ENCODE results near the gene SOCS2.

Gene SOCS2

GRCh38 chr12:93595351-93595750 is 22.9 kb downstream of the SOCS2 start:
- Histone ChIP-seq H4K8ac (ENCODE audit: low read depth, low read length) (no peak overlapping the region), H3K9ac (ENCODE audit: low read length) (no peak overlapping the region), H3K14ac (ENCODE audit: low read length) (no peak overlapping the region), H3K18ac (ENCODE audit: low read length) (no peak overlapping the region), H3K23ac (ENCODE audit: low read length) (no peak overlapping the region), H3K4ac (ENCODE audit: low read depth, low read length) (no peak overlapping the region), H3K79me2 (ENCODE audit: control insufficient read depth, insufficient read depth, low read length, poor library complexity) (no peaks in the 10 kb centered on the region), H2BK5ac (ENCODE audit: low read depth, low read length, poor library complexity) (no peak overlapping the region), H4K91ac (ENCODE audit: low read depth, low read length) (no peak overlapping the region), H3K4me3 (ENCODE audit: low read depth, low read length) (no peak overlapping the region), H3K4me2 (ENCODE audit: low read length) (no peak overlapping the region), H3K4me1 (ENCODE audit: control insufficient read depth in 1 of 2, insufficient read depth in 2 of 2, low read length in 2 of 2) (no peaks in the 10 kb centered on the region), H3K79me1 (ENCODE audit: low read length) (no peaks in the 10 kb centered on the region), H2AK5ac (ENCODE audit: low read length) (no peak overlapping the region), H3K36me3 (ENCODE audit: control insufficient read depth in 1 of 2, insufficient read depth in 2 of 2, low read length in 2 of 2) (no peaks in the 10 kb centered on the region), H3K27me3 (ENCODE audit: insufficient read depth, low read length) (no peaks in the 10 kb centered on the region), H2BK12ac (ENCODE audit: low read length) (no peak overlapping the region), H4K12ac (ENCODE audit: low read depth, low read length) (no peak overlapping the region), H3K9me3 (ENCODE audit: insufficient read depth, low read depth, low read length) (no peaks in the 10 kb centered on the region), H2BK120ac (ENCODE audit: insufficient read depth, low read length, poor library complexity) (no peak overlapping the region), H3K27ac (ENCODE audit: low read depth, low read length) (no peak overlapping the region), H2AFZ (ENCODE audit: insufficient read depth, low read length, poor library complexity) (no peak overlapping the region)
- no peak for DNase-seq
- no CpG with 5 or more reads among the region's 3 CpGs for WGBS (ENCODE audit: extremely low coverage, insufficient coverage, insufficient read length)

DNA sequence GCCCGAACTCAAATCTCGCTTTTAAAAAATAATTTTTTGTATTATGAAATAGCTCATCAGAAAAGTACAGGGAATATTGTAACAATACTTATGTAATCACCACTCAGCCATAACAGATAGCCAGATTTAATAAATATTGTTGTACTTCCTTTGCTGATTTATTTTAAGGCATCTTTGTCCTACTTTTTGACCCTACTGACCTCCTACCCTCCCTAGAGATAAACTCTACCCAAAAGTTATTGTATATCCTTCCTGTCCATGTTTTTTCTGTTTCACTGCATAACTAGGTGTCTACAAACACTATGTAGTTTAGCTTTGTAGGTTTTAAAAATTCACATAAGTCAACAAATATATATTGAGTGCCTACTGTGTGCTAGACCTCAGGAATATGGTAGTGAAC is 25.1 kb downstream of the SOCS2 start:
- no peak overlapping the region for H4K8ac ChIP-seq (ENCODE audit: low read depth, low read length)
- H2AFZ ChIP-seq (ENCODE audit: insufficient read depth, low read length, poor library complexity) = no peak overlapping the region
- no peak overlapping the region for H3K23ac ChIP-seq (ENCODE audit: low read length)
- no peak overlapping the region for H3K4me2 ChIP-seq (ENCODE audit: low read length)
- H3K36me3 ChIP-seq (ENCODE audit: control insufficient read depth in 1 of 2, insufficient read depth in 2 of 2, low read length in 2 of 2) = no peaks in the 10 kb centered on the region
- H3K9me3 ChIP-seq (ENCODE audit: insufficient read depth, low read depth, low read length) = no peaks in the 10 kb centered on the region
- H3K79me1 ChIP-seq (ENCODE audit: low read length) = no peaks in the 10 kb centered on the region
- no peaks in the 10 kb centered on the region for H3K79me2 ChIP-seq (ENCODE audit: control insufficient read depth, insufficient read depth, low read length, poor library complexity)
- H2AK5ac ChIP-seq (ENCODE audit: low read length) = no peak overlapping the region
- H3K4ac ChIP-seq (ENCODE audit: low read depth, low read length) = no peak overlapping the region
- H2BK12ac ChIP-seq (ENCODE audit: low read length) = no peak overlapping the region
- WGBS (ENCODE audit: extremely low coverage, insufficient coverage, insufficient read length) = no CpG with 5 or more reads among the region's 2 CpGs
- H3K9ac ChIP-seq (ENCODE audit: low read length) = no peak overlapping the region
- H2BK5ac ChIP-seq (ENCODE audit: low read depth, low read length, poor library complexity) = no peak overlapping the region
- no peak overlapping the region for H3K18ac ChIP-seq (ENCODE audit: low read length)
- no peak overlapping the region for H3K27ac ChIP-seq (ENCODE audit: low read depth, low read length)
- H2BK120ac ChIP-seq (ENCODE audit: insufficient read depth, low read length, poor library complexity) = no peak overlapping the region
- no peak overlapping the region for H3K14ac ChIP-seq (ENCODE audit: low read length)
- DNase-seq = no peak
- H4K12ac ChIP-seq (ENCODE audit: low read depth, low read length) = no peak overlapping the region
- no peaks in the 10 kb centered on the region for H3K4me1 ChIP-seq (ENCODE audit: control insufficient read depth in 1 of 2, insufficient read depth in 2 of 2, low read length in 2 of 2)
- H3K4me3 ChIP-seq (ENCODE audit: low read depth, low read length) = no peak overlapping the region
- no peaks in the 10 kb centered on the region for H3K27me3 ChIP-seq (ENCODE audit: insufficient read depth, low read length)
- H4K91ac ChIP-seq (ENCODE audit: low read depth, low read length) = no peak overlapping the region

GRCh38 chr12:93599192-93599591 is 26.7 kb downstream of the SOCS2 start:
- DNase-seq = no peak
- Histone ChIP-seq H4K12ac (ENCODE audit: low read depth, low read length) (no peak overlapping the region), H3K27me3 (ENCODE audit: insufficient read depth, low read length) (no peaks in the 10 kb centered on the region), H3K14ac (ENCODE audit: low read length) (no peak overlapping the region), H4K91ac (ENCODE audit: low read depth, low read length) (no peak overlapping the region), H3K9me3 (ENCODE audit: insufficient read depth, low read depth, low read length) (no peaks in the 10 kb centered on the region), H3K4me1 (ENCODE audit: control insufficient read depth in 1 of 2, insufficient read depth in 2 of 2, low read length in 2 of 2) (no peaks in the 10 kb centered on the region), H2AK5ac (ENCODE audit: low read length) (no peak overlapping the region), H3K27ac (ENCODE audit: low read depth, low read length) (no peak overlapping the region), H3K4me3 (ENCODE audit: low read depth, low read length) (no peak overlapping the region), H4K8ac (ENCODE audit: low read depth, low read length) (no peak overlapping the region), H3K79me1 (ENCODE audit: low read length) (no peaks in the 10 kb centered on the region), H3K9ac (ENCODE audit: low read length) (no peak overlapping the region), H2AFZ (ENCODE audit: insufficient read depth, low read length, poor library complexity) (no peak overlapping the region), H2BK5ac (ENCODE audit: low read depth, low read length, poor library complexity) (no peak overlapping the region), H3K4ac (ENCODE audit: low read depth, low read length) (no peak overlapping the region), H3K36me3 (ENCODE audit: control insufficient read depth in 1 of 2, insufficient read depth in 2 of 2, low read length in 2 of 2) (no peaks in the 10 kb centered on the region), H3K4me2 (ENCODE audit: low read length) (no peak overlapping the region), H3K18ac (ENCODE audit: low read length) (no peak overlapping the region), H3K79me2 (ENCODE audit: control insufficient read depth, insufficient read depth, low read length, poor library complexity) (no peaks in the 10 kb centered on the region), H3K23ac (ENCODE audit: low read length) (no peak overlapping the region), H2BK120ac (ENCODE audit: insufficient read depth, low read length, poor library complexity) (no peak overlapping the region), H2BK12ac (ENCODE audit: low read length) (no peak overlapping the region)
- no CpG with 5 or more reads among the region's 3 CpGs for WGBS (ENCODE audit: extremely low coverage, insufficient coverage, insufficient read length)

DNA sequence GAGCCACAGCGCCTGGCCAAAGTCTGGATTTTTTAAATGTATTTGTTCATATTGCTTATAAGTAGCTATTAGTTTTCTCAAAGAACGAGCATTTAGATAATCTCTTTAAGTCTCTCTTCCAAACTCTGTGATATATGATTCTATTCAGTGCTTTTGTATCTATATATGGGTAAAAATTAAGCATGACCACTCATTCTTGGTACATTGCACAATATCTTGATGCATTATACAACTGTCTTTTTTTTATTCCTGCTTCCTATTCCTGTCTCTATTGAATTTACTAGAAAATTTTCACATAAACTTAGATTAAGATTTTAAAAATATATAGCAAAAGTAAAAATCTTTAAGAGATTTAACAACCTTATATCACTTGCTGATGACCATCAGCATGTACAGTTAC is 29.1 kb downstream of the SOCS2 start:
- H3K27me3 ChIP-seq (ENCODE audit: insufficient read depth, low read length) = no peaks in the 10 kb centered on the region

More for the DNA sequence above, 29.1 kb downstream of the SOCS2 start:
- Histone ChIP-seq H3K4me2 (ENCODE audit: low read length) (no peak overlapping the region), H3K4me1 (ENCODE audit: control insufficient read depth in 1 of 2, insufficient read depth in 2 of 2, low read length in 2 of 2) (no peaks in the 10 kb centered on the region), H3K79me1 (ENCODE audit: low read length) (no peaks in the 10 kb centered on the region), H2AK5ac (ENCODE audit: low read length) (no peak overlapping the region), H3K9ac (ENCODE audit: low read length) (no peak overlapping the region), H3K23ac (ENCODE audit: low read length) (no peak overlapping the region), H3K14ac (ENCODE audit: low read length) (no peak overlapping the region), H2BK12ac (ENCODE audit: low read length) (no peak overlapping the region), H3K4ac (ENCODE audit: low read depth, low read length) (no peak overlapping the region), H3K9me3 (ENCODE audit: insufficient read depth, low read depth, low read length) (no peaks in the 10 kb centered on the region), H2BK120ac (ENCODE audit: insufficient read depth, low read length, poor library complexity) (no peak overlapping the region), H3K79me2 (ENCODE audit: control insufficient read depth, insufficient read depth, low read length, poor library complexity) (no peaks in the 10 kb centered on the region), H2BK5ac (ENCODE audit: low read depth, low read length, poor library complexity) (no peak overlapping the region), H3K4me3 (ENCODE audit: low read depth, low read length) (no peak overlapping the region), H4K8ac (ENCODE audit: low read depth, low read length) (no peak overlapping the region), H2AFZ (ENCODE audit: insufficient read depth, low read length, poor library complexity) (no peak overlapping the region), H4K91ac (ENCODE audit: low read depth, low read length) (no peak overlapping the region), H4K12ac (ENCODE audit: low read depth, low read length) (no peak overlapping the region), H3K27ac (ENCODE audit: low read depth, low read length) (no peak overlapping the region), H3K36me3 (ENCODE audit: control insufficient read depth in 1 of 2, insufficient read depth in 2 of 2, low read length in 2 of 2) (no peaks in the 10 kb centered on the region), H3K18ac (ENCODE audit: low read length) (no peak overlapping the region)
- DNase-seq = no peak
- WGBS (ENCODE audit: extremely low coverage, insufficient coverage, insufficient read length) = no CpG with 5 or more reads among the region's 2 CpGs

Measured in trophoblast cell (in vitro differentiated cells and primary cell).